ENCODE measurements around the gene GSTCD.
"Not testable (repeated sequence)": the region's sequence is repeated elsewhere in the genome, so short reads cannot be mapped to it uniquely, and the experiment has no call there.

Gene GSTCD

GRCh38 chr4:105725623-105726022, 17.0 kb downstream of the GSTCD start:
- peaks cover 8% of the 10 kb centered on the region for H3K36me3 ChIP-seq
- no peak for TF ChIP-seq CTCF (IDR thresholded peaks at IDR 0.05; ENCODE audit: low read depth, low read length)
- no peaks in the 10 kb centered on the region for H3K4me1 ChIP-seq
- no peaks in the 10 kb centered on the region for H3K9me3 ChIP-seq
- no peak overlapping the region for H3K4me3 ChIP-seq (ENCODE audit: low read depth, low read length)
- H3K27me3 ChIP-seq = no peaks in the 10 kb centered on the region
- no peak for DNase-seq

GRCh38 chr4:105729895-105730294, 21.3 kb downstream of the GSTCD start:
- H3K27me3 ChIP-seq; H3K4me3 ChIP-seq (ENCODE audit: low read depth, low read length); DNase-seq; H3K9me3 ChIP-seq; H3K4me1 ChIP-seq: not testable (repeated sequence)
- peaks cover 11% of the 10 kb centered on the region for H3K36me3 ChIP-seq

- H3K9me3 ChIP-seq; H3K36me3 ChIP-seq; DNase-seq; H3K4me3 ChIP-seq (ENCODE audit: low read depth, low read length); H3K4me1 ChIP-seq; H3K27me3 ChIP-seq: not testable (repeated sequence)
Observed at GRCh38 chr4:105735217-105735616, 26.6 kb downstream of the GSTCD start.

- Histone ChIP-seq H3K9me3 (no peaks in the 10 kb centered on the region), H3K36me3 (no peaks in the 10 kb centered on the region), H3K4me3 (ENCODE audit: low read depth, low read length) (no peak overlapping the region), H3K4me1 (no peaks in the 10 kb centered on the region; the same call in 1 of the 2 replicates), H3K27me3 (no peaks in the 10 kb centered on the region)
- no peak for TF ChIP-seq CTCF (IDR thresholded peaks at IDR 0.05; ENCODE audit: low read depth, low read length)
- no peak for DNase-seq
Observed at GRCh38 chr4:105741548-105741947, 33.0 kb downstream of the GSTCD start.

- H3K4me1 ChIP-seq = no peaks in the 10 kb centered on the region
- H3K27me3 ChIP-seq = no peaks in the 10 kb centered on the region
- no peak overlapping the region for H3K4me3 ChIP-seq (ENCODE audit: low read depth, low read length)
- TF ChIP-seq CTCF (IDR thresholded peaks at IDR 0.05; ENCODE audit: low read depth, low read length) = no peak
- no peak for DNase-seq
- H3K36me3 ChIP-seq = no peaks in the 10 kb centered on the region
- no peaks in the 10 kb centered on the region for H3K9me3 ChIP-seq
Observed at GRCh38 chr4:105748222-105748621, 39.6 kb downstream of the GSTCD start.

- H3K36me3 ChIP-seq = no peaks in the 10 kb centered on the region
- H3K4me1 ChIP-seq = peaks cover 3% of the 10 kb centered on the region
- no peak overlapping the region for H3K4me3 ChIP-seq (ENCODE audit: low read depth, low read length)
- DNase-seq = no peak
- TF ChIP-seq CTCF (IDR thresholded peaks at IDR 0.05; ENCODE audit: low read depth, low read length) = no peak
- H3K27me3 ChIP-seq = no peaks in the 10 kb centered on the region
- no peaks in the 10 kb centered on the region for H3K9me3 ChIP-seq
Observed at GRCh38 chr4:105751718-105752299, 43.2 kb downstream of the GSTCD start.

- Histone ChIP-seq H3K27me3 (no peaks in the 10 kb centered on the region), H3K4me1 (peaks cover 3% of the 10 kb centered on the region), H3K4me3 (ENCODE audit: low read depth, low read length) (no peak overlapping the region), H3K36me3 (no peaks in the 10 kb centered on the region), H3K9me3 (no peaks in the 10 kb centered on the region)
- DNase-seq = no peak
- TF ChIP-seq CTCF (IDR thresholded peaks at IDR 0.05; ENCODE audit: low read depth, low read length) = no peak
Observed at GRCh38 chr4:105753361-105753760, 44.8 kb downstream of the GSTCD start.
